RWPE2 (cell line): ENCODE data around the gene KCNIP1.

Experiments
- ATAC-seq: fragments of 200-7000 bp; cut with Tn5 transposase; 3 replicates; pipeline ENCODE4 v1.9.1; 2021; ENCODE audit warnings: low read depth
- DNase-seq: peaks from one replicate; pipeline ENCODE4 v3.0.0-alpha.2; 2020; ENCODE audit warnings: low spot score
- H3K27ac ChIP-seq: fragments of 450-650 bp; 2 replicates; pipeline ENCODE4 v1.5.1; 2017; ENCODE audit warnings: mild to moderate bottlenecking; ENCODE audit not compliant: poor library complexity, severe bottlenecking
- H3K27me3 ChIP-seq: fragments of 250-450 bp; sonication (Bioruptor Pico); 2 replicates; pipeline ENCODE4 v1.5.1; 2021; ENCODE audit warnings: mild to moderate bottlenecking, moderate library complexity; ENCODE audit not compliant: insufficient read depth, poor library complexity, severe bottlenecking
- H3K36me3 ChIP-seq: fragments of 250-450 bp; sonication (Bioruptor Pico); 2 replicates; pipeline ENCODE4 v1.5.1; 2020; ENCODE audit warnings: low read depth, mild to moderate bottlenecking, moderate library complexity
- H3K4me1 ChIP-seq: fragments of 250-450 bp; sonication (Bioruptor Pico); 2 replicates; pipeline ENCODE4 v1.5.1; 2021; ENCODE audit warnings: mild to moderate bottlenecking, moderate library complexity; ENCODE audit not compliant: insufficient read depth, poor library complexity, severe bottlenecking
- H3K4me3 ChIP-seq: fragments of 250-450 bp; sonication (Bioruptor Pico); 2 replicates; pipeline ENCODE4 v1.5.1; 2021; ENCODE audit warnings: mild to moderate bottlenecking, moderate library complexity; ENCODE audit not compliant: severe bottlenecking
- H3K9me3 ChIP-seq: fragments of 250-450 bp; sonication (Bioruptor Pico); 2 replicates; pipeline ENCODE4 v1.5.1; 2021; ENCODE audit warnings: mild to moderate bottlenecking, moderate library complexity; ENCODE audit not compliant: severe bottlenecking
- TF ChIP-seq, protein P1 (sequence below): fragments of 450-650 bp; IDR thresholded peaks from one replicate; pipeline ENCODE4 v1.5.1; 2017; ENCODE audit warnings: mild to moderate bottlenecking, moderate library complexity; ENCODE audit not compliant: poor library complexity, severe bottlenecking

Gene KCNIP1

DNA sequence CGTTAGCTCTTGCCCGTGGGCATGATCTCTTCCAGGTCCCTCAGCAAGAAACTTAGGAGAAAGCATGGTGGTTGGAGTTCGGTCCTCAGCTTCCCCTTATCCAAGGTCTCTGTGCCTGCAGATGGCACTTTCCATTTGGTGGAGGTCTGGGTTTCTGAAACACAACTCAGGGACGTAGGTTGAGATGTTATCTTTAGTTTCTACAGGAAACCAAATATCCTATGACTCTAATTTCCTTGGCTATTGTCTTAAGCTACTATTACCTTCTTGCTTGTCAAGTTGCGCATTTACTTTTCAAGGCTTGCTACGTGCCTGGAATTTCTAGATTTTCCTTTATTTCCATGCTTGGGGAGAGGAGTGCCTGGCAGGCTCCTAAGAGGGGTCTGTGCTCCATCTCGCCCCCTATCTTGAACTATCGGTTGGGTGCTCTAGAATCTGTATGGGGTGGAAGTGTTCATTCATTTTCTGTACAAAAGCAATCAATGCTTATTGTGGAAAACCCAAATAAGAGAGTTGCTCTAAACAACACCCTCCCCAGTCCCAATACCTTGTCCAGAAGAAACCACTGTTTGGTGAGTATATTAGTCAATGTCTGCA, 32.9 kb upstream of the KCNIP1 start:
- Histone ChIP-seq H3K9me3 (no peaks in the 10 kb centered on the region), H3K27me3 (no peaks in the 10 kb centered on the region), H3K4me3 (no peak overlapping the region), H3K27ac (no peak overlapping the region), H3K4me1 (peaks cover 16% of the 10 kb centered on the region), H3K36me3 (no peaks in the 10 kb centered on the region)
- TF ChIP-seq, protein P1, sequence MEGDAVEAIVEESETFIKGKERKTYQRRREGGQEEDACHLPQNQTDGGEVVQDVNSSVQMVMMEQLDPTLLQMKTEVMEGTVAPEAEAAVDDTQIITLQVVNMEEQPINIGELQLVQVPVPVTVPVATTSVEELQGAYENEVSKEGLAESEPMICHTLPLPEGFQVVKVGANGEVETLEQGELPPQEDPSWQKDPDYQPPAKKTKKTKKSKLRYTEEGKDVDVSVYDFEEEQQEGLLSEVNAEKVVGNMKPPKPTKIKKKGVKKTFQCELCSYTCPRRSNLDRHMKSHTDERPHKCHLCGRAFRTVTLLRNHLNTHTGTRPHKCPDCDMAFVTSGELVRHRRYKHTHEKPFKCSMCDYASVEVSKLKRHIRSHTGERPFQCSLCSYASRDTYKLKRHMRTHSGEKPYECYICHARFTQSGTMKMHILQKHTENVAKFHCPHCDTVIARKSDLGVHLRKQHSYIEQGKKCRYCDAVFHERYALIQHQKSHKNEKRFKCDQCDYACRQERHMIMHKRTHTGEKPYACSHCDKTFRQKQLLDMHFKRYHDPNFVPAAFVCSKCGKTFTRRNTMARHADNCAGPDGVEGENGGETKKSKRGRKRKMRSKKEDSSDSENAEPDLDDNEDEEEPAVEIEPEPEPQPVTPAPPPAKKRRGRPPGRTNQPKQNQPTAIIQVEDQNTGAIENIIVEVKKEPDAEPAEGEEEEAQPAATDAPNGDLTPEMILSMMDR = no peak
- no peak for DNase-seq
- ATAC-seq = no peak

DNA sequence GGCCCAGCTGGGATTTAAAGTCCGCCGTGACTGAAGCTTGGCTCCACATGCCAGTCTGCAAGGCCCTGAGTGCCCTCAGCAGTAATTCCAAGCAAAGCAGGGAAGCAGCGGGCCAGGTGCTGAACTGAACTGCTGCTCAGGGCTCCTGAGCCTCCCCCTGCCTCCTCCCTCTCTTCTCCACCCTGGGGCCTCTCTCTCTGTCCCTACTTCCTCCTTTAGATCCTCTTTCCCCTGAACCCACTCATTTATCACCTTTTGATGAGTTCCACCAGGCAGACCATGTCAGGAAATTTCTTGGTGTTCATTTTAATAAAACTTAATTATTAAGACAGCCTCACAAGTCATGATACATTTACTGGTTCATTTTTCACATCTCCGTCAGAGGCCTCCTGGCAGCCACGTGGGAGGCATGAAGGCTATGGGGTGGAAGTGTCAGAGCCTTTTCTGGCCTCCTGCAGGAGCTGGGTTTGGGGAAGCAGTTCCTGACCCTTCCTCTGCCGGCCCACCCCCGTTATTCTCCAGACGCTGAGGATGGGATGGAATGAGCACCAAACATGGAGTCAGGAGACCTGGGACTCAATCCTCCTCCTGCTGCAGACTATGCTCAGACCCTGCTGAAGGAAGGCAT, 32.2 kb upstream of the KCNIP1 start:
- TF ChIP-seq, protein P1 = no peak
- Histone ChIP-seq H3K27ac (no peak overlapping the region), H3K9me3 (no peaks in the 10 kb centered on the region), H3K4me3 (no peak overlapping the region), H3K36me3 (no peaks in the 10 kb centered on the region), H3K4me1 (peaks cover 12% of the 10 kb centered on the region), H3K27me3 (no peaks in the 10 kb centered on the region)
- no peak for DNase-seq
- ATAC-seq = no peak

DNA sequence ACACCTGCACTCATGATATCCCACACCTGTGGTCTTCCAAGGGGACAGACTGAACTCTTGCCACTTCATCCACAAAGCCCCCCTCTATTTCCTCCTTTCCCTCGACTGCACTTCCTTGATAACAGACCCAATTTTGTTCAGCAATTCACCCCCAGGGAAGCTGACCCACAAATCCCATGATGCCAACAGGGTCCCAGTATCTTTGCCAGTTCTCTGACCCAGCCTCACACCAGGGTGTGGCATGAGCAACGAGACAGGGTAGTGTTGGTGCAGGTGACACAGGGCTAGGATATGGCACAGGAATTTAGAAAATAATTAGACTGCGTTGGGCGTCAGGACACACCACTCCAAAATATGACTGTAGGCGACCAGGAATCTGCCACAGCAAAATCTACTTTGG, 30.2 kb upstream of the KCNIP1 start:
- no peaks in the 10 kb centered on the region for H3K36me3 ChIP-seq
- H3K4me1 ChIP-seq = no peaks in the 10 kb centered on the region
- H3K9me3 ChIP-seq = no peaks in the 10 kb centered on the region
- no peaks in the 10 kb centered on the region for H3K27me3 ChIP-seq
- DNase-seq (no peak), ATAC-seq (no peak)
- TF ChIP-seq, protein P1 = no peak
- no peak overlapping the region for H3K4me3 ChIP-seq
- H3K27ac ChIP-seq = no peak overlapping the region

GRCh38 chr5:170474489-170475274, 29.1 kb upstream of the KCNIP1 start:
- no peaks in the 10 kb centered on the region for H3K36me3 ChIP-seq
- peaks cover 4% of the 10 kb centered on the region for H3K4me1 ChIP-seq
- no peak overlapping the region for H3K27ac ChIP-seq
- no peak overlapping the region for H3K4me3 ChIP-seq
- no peak for ATAC-seq
- no peaks in the 10 kb centered on the region for H3K27me3 ChIP-seq
- TF ChIP-seq, protein P1 = no peak
- DNase-seq = no peak
- no peaks in the 10 kb centered on the region for H3K9me3 ChIP-seq
